Heart left ventricle (tissue), 16 donors: ENCODE data around the gene ABHD10. TPM values are rescaled to one million over a fixed set of nuclear protein-coding genes. Genes with fewer than 3 reads are reported as not detected.

Experiments
- ATAC-seq, 4 donors: fragments of 200-7000 bp; cut with Tn5 transposase; one replicate each; pipeline ENCODE4 v1.9.1; 2020 to 2022; ENCODE audit warnings: moderate library complexity in 4 of 4, mild to moderate bottlenecking in 3 of 4, moderate number of reproducible peaks in 1 of 4
- DNase-seq, 5 donors: peaks; one replicate each; pipeline ENCODE4 v3.0.0-alpha.2; 2020
- H3K27ac ChIP-seq, 12 donors: fragments of 200-600 bp; sonication (generic) in 4 of 12; one replicate each; pipeline versions ENCODE4 v1.5.0 to v1.8.0; 2016 to 2022; ENCODE audit warnings: mild to moderate bottlenecking in 2 of 12
- H3K27me3 ChIP-seq, 9 donors: fragments of 200-600 bp; sonication (generic) in 2 of 9; one replicate each; pipeline versions ENCODE4 v1.5.1 to v1.8.0; 2016 to 2022; ENCODE audit warnings: mild to moderate bottlenecking in 3 of 9
- H3K36me3 ChIP-seq, 9 donors: fragments of 200-600 bp; sonication (generic) in 2 of 9; one replicate each; pipeline versions ENCODE4 v1.5.0 to v1.8.0; 2018 to 2022; ENCODE audit warnings: mild to moderate bottlenecking in 2 of 9
- H3K4me1 ChIP-seq, 12 donors: fragments of 200-600 bp; sonication (generic) in 4 of 12; one replicate each; pipeline versions ENCODE4 v1.5.0 to v1.8.0; 2016 to 2022; ENCODE audit warnings: mild to moderate bottlenecking in 3 of 12
- H3K4me3 ChIP-seq, 12 donors: fragments of 200-600 bp; sonication (generic) in 4 of 12; one replicate each; pipeline versions ENCODE4 v1.5.0 to v1.8.0; 2017 to 2022; ENCODE audit warnings: mild to moderate bottlenecking in 9 of 12, moderate library complexity in 4 of 12
- H3K9me3 ChIP-seq, 12 donors: fragments of 200-600 bp; sonication (generic) in 4 of 12; one replicate each; pipeline versions ENCODE4 v1.5.0 to v1.8.0; 2016 to 2022; ENCODE audit warnings: mild to moderate bottlenecking in 1 of 12
- CTCF ChIP-seq, 12 donors: fragments of 200-600 bp; sonication (generic) in 4 of 12; IDR thresholded peaks; one replicate each; pipeline versions ENCODE4 v1.5.0 to v1.8.0; 2018 to 2022; ENCODE audit warnings: antibody characterized with exemption in 12 of 12, mild to moderate bottlenecking in 5 of 12
- POLR2A ChIP-seq, 2 donors: fragments of 450-650 bp; IDR thresholded peaks; one replicate each; pipeline ENCODE4 v1.6.1; 2017; ENCODE audit warnings: antibody characterized with exemption in 2 of 2, mild to moderate bottlenecking in 2 of 2, moderate library complexity in 2 of 2
- WGBS, 4 donors: extraction: QIAGEN DNeasy Blood & Tissue Kit in 2 of 4; methylation state at CpG; one replicate each; pipeline versions ENCODE4 v1.1.5 to v1.1.7; 2013 to 2018; 5-methylcytosine and 5-hydroxymethylcytosine counted together
- intact Hi-C, 10 donors: fragments of 100-400 bp; cut with DNase I; formaldehyde crosslinking; loops; one replicate each; pipeline versions ENCODE4 v1.11.1 to v1.14.2; 2022
- polyA plus RNA-seq, 2 donors: library from polyadenylated mRNA; stranded (reverse); fragments of 200-250 nt; gene quantifications; one replicate each; pipeline ENCODE4 v1.2.3, GENCODE V29; 2013
- total RNA-seq, 9 donors: library from RNA; depleted of rRNA in 2 of 9; stranded (reverse); fragments of >200 nt in 2 of 9; fragmentation: NEBNext Ultra II Directional in 3 of 9; extraction: Animal tissue kit (Norgen Biotek cat#: 25700) in 3 of 9; gene quantifications; one replicate each; pipeline versions ENCODE4 v1.1.0 to v1.2.4, GENCODE V29; 2016 to 2023
- donor health status: ischemic (EF 13 %, LVEDD 7.1; RV severe dilation, severe dysfunction).
- donor health status: healthy with polysubstance abuse.
- donor health status: DM: no; HTN: yes; CAD: no.
- donor health status: DM: no; HTN: no; CAD: no.
- donor health status: ischemic (EF 25% LVEDD 6.9; RV normal size, moderate dysfunction).
- donor health status: ischemic (EF 25% LVEDD 5.7; RV mildly dilated, moderate dysfunction).
- donor health status: healthy.
- donor health status: DM: yes; HTN: yes; CAD: no.
- donor health status: ischemic (EF 35%, LVEDD 5.7; RV mildly dilated, moderate dysfunction).
- donor health status: nonischemic (EF 11% LVEDD 7.7; RV severe dilation, severe dysfunction).
- donor health status: DM: yes; HTN: yes; CAD: no.
- donor health status: PGD.
- donor health status: ischemic (EF 29% LVEDD 5.4; RV normal size, mild dysfunction).
- donor health status: nonischemic (EF 23%, LVEDD 6.1; RV moderate dilation, normal function).

The ABHD10 gene
- total and polyA plus RNA-seq, 11 donors: 13.5 to 50.1 (median 40.0) TPM

GRCh38 chr3:111971533-111972130 is 7.2 kb upstream of the ABHD10 start:
- peak overlapping the region; percentile 21 to 85 (median 71) for H3K27ac ChIP-seq
- H3K4me1 ChIP-seq: peaks cover 0 to 45% (median 23%) of the 10 kb centered on the region in 12 donors
- H3K9me3 ChIP-seq: no peaks in the 10 kb centered on the region
- DNase-seq: peak in 4 of 5 donors; percentile 52 to 85 (median 72)
- H3K27me3 ChIP-seq: no peaks in the 10 kb centered on the region
- WGBS, 4 donors: 54 to 63% (median 56%) methylated on average over 11 of the region's 11 CpGs
- peaks cover 0 to 93% (median 25%) of the 10 kb centered on the region in 9 donors for H3K36me3 ChIP-seq
- H3K4me3 ChIP-seq: no peak overlapping the region
- TF ChIP-seq CTCF (IDR thresholded peaks at IDR 0.05): no peak
- no peak for TF ChIP-seq POLR2A (IDR thresholded peaks at IDR 0.05)
- ATAC-seq: peak; percentile 91 to 94 (median 92)
- intact Hi-C loops: loop anchor here in 2 of 10 donors (5.0 kb wide), 2 partner anchors 294 to 304 kb away; no protein-coding TSS in a partner anchor

- TF ChIP-seq POLR2A (IDR thresholded peaks at IDR 0.05) (no peak), CTCF (IDR thresholded peaks at IDR 0.05) (no peak)
- H3K36me3 ChIP-seq: peaks cover 0 to 82% (median 25%) of the 10 kb centered on the region in 9 donors
- 54 to 85% (median 83%) methylated on average over 3 of the region's 3 CpGs for WGBS, 4 donors
- ATAC-seq (no peak), DNase-seq (no peak)
- no peaks in the 10 kb centered on the region for H3K9me3 ChIP-seq
- intact Hi-C loops: loop anchor here in 2 of 10 donors (5.0 kb wide), 2 partner anchors 296 to 306 kb away; no protein-coding TSS in a partner anchor
- H3K27ac ChIP-seq: no peak overlapping the region
- H3K27me3 ChIP-seq: no peaks in the 10 kb centered on the region
- H3K4me1 ChIP-seq: peaks cover 0 to 32% (median 13%) of the 10 kb centered on the region in 12 donors
- no peak overlapping the region for H3K4me3 ChIP-seq
Measured at GRCh38 chr3:111972891-111973290, 5.9 kb upstream of the ABHD10 start.

GRCh38 chr3:111975131-111975530 is 3.7 kb upstream of the ABHD10 start:
- Histone ChIP-seq H3K27ac (no peak overlapping the region), H3K27me3 (no peaks in the 10 kb centered on the region), H3K4me3 (no peak overlapping the region), H3K4me1 (peaks cover 0 to 19% (median 11%) of the 10 kb centered on the region in 12 donors), H3K36me3 (peaks cover 0 to 59% (median 17%) of the 10 kb centered on the region in 9 donors), H3K9me3 (no peaks in the 10 kb centered on the region)
- no peak for DNase-seq
- ATAC-seq: no peak
- intact Hi-C loops: loop anchor here in 1 of 10 donors (5.0 kb wide), 1 partner anchor 37 kb away; no protein-coding TSS in a partner anchor
- TF ChIP-seq POLR2A (IDR thresholded peaks at IDR 0.05) (no peak), CTCF (IDR thresholded peaks at IDR 0.05) (no peak)
- WGBS, 4 donors: 78 to 92% (median 85%) methylated on average over 2 of the region's 2 CpGs

GRCh38 chr3:111976254-111976653 is 2.6 kb upstream of the ABHD10 start:
- Histone ChIP-seq H3K36me3 (peaks cover 0 to 48% (median 15%) of the 10 kb centered on the region in 9 donors), H3K27ac (no peak overlapping the region), H3K9me3 (no peaks in the 10 kb centered on the region), H3K27me3 (no peaks in the 10 kb centered on the region), H3K4me1 (peaks cover 0 to 25% (median 15%) of the 10 kb centered on the region in 12 donors), H3K4me3 (no peak overlapping the region)
- intact Hi-C loops: loop anchor here in 1 of 10 donors (5.0 kb wide), 1 partner anchor 36 kb away; no protein-coding TSS in a partner anchor
- 72 to 82% (median 75%) methylated on average over 2 of the region's 2 CpGs for WGBS, 4 donors
- DNase-seq: no peak
- no peak for ATAC-seq
- no peak for TF ChIP-seq CTCF (IDR thresholded peaks at IDR 0.05)
- TF ChIP-seq POLR2A (IDR thresholded peaks at IDR 0.05): no peak
